Activated naive CD4-positive, alpha-beta T cell treated with anti-CD3 and anti-CD28 coated beads for 36 hours (primary cell): Measurements from ENCODE around the gene TACSTD2. TPM values are rescaled to one million over a fixed set of nuclear protein-coding genes. Genes with fewer than 3 reads are reported as not detected.
A peak's percentile ranks its signal among the peaks of the same experiment; 100 is the strongest.
"Not testable (repeated sequence)": the region's sequence is repeated elsewhere in the genome, so short reads cannot be mapped to it uniquely, and the experiment has no call there.

Source experiments
- CTCF ChIA-PET: fragments of 350-600 bp; sonication (Branson Sonifier 250); formaldehyde crosslinking; loops from one replicate; lab custom pipeline; 2021; ENCODE audit warnings: antibody characterized with exemption; lab: Charles Lee
- DNase-seq: peaks from one replicate; pipeline ENCODE4 v3.0.0-alpha.2; 2020
- H3K27ac Mint-ChIP-seq: one replicate; pipeline ENCODE4 v1.8.0; 2021; ENCODE audit warnings: mild to moderate bottlenecking, mixed read lengths
- H3K27me3 Mint-ChIP-seq: one replicate; pipeline ENCODE4 v1.8.0; 2021; ENCODE audit warnings: low read depth, mixed read lengths
- H3K36me3 Mint-ChIP-seq: one replicate; pipeline ENCODE4 v1.8.0; 2021; ENCODE audit warnings: low read depth, mixed read lengths
- H3K4me1 Mint-ChIP-seq: one replicate; pipeline ENCODE4 v1.8.0; 2021; ENCODE audit warnings: low read depth, mixed read lengths
- H3K4me3 Mint-ChIP-seq: one replicate; pipeline ENCODE4 v1.8.0; 2021; ENCODE audit warnings: mild to moderate bottlenecking, moderate library complexity, mixed read lengths
- H3K9me3 Mint-ChIP-seq: one replicate; pipeline ENCODE4 v1.8.0; 2021; ENCODE audit warnings: mixed read lengths
- intact Hi-C: fragments of 100-400 bp; cut with micrococcal nuclease; formaldehyde crosslinking; loops from one replicate; pipeline ENCODE4 v1.15.1; 2023
- total RNA-seq, 2 experiments: library from RNA; stranded (reverse); gene quantifications; one replicate each; pipeline ENCODE4 v1.2.3, GENCODE V29; 2021

TACSTD2 gene
- not detected for total RNA-seq

GRCh38 chr1:58576727-58577653 lies at the start of gene TACSTD2:
TACSTD2 (minus strand) TSS chr1:58577252; CDS start chr1:58577156, 96 bp downstream.
- intact Hi-C loops = no loop called here
- H3K4me3 Mint-ChIP-seq = peak within 1 kb of the TSS; percentile 59
- no peak for DNase-seq
- CTCF ChIA-PET = no interaction called here
- peaks cover 33% of the 10 kb centered on the region for H3K4me1 Mint-ChIP-seq
- H3K9me3 Mint-ChIP-seq = no peaks in the 10 kb centered on the region
- peaks cover 55% of the 10 kb centered on the region for H3K27me3 Mint-ChIP-seq
- H3K27ac Mint-ChIP-seq = no peak within 1 kb of the TSS
- H3K36me3 Mint-ChIP-seq = no peaks in the 10 kb centered on the region

- intact Hi-C loops = no loop called here
- no peak overlapping the region for H3K27ac Mint-ChIP-seq
- H3K4me1 Mint-ChIP-seq = no peaks in the 10 kb centered on the region
- CTCF ChIA-PET = no interaction called here
- H3K27me3 Mint-ChIP-seq = no peaks in the 10 kb centered on the region
- DNase-seq = no peak
- no peak overlapping the region for H3K4me3 Mint-ChIP-seq
- no peaks in the 10 kb centered on the region for H3K9me3 Mint-ChIP-seq
- H3K36me3 Mint-ChIP-seq = no peaks in the 10 kb centered on the region
These were observed 49.2 kb upstream of the TACSTD2 start for GRCh38 chr1:58626293-58626692.

GRCh38 chr1:58623259-58623658 lies 46.2 kb upstream of the TACSTD2 start:
- H3K36me3 Mint-ChIP-seq, intact Hi-C loops, H3K4me1 Mint-ChIP-seq, CTCF ChIA-PET, H3K9me3 Mint-ChIP-seq, H3K27me3 Mint-ChIP-seq, H3K27ac Mint-ChIP-seq, DNase-seq, H3K4me3 Mint-ChIP-seq: not testable (repeated sequence)

- intact Hi-C loops = no loop called here
- H3K4me1 Mint-ChIP-seq = peaks cover 2% of the 10 kb centered on the region
- no peaks in the 10 kb centered on the region for H3K9me3 Mint-ChIP-seq
- H3K36me3 Mint-ChIP-seq = no peaks in the 10 kb centered on the region
- CTCF ChIA-PET = interaction anchor here (0.7 kb wide), 1 partner anchor 219 kb away, joined by 3 read pairs; no protein-coding TSS in a partner anchor
- H3K27ac Mint-ChIP-seq = no peak overlapping the region
- DNase-seq = no peak
- peaks cover 7% of the 10 kb centered on the region for H3K27me3 Mint-ChIP-seq
- no peak overlapping the region for H3K4me3 Mint-ChIP-seq
These were observed 45.5 kb upstream of the TACSTD2 start for GRCh38 chr1:58622571-58622970.

GRCh38 chr1:58621391-58621790 lies 44.3 kb upstream of the TACSTD2 start:
- intact Hi-C loops = no loop called here
- no peaks in the 10 kb centered on the region for H3K9me3 Mint-ChIP-seq
- no peak overlapping the region for H3K4me3 Mint-ChIP-seq
- H3K36me3 Mint-ChIP-seq = no peaks in the 10 kb centered on the region
- CTCF ChIA-PET = no interaction called here
- H3K27ac Mint-ChIP-seq = no peak overlapping the region
- no peak for DNase-seq
- peaks cover 13% of the 10 kb centered on the region for H3K27me3 Mint-ChIP-seq
- H3K4me1 Mint-ChIP-seq = peaks cover 2% of the 10 kb centered on the region

GRCh38 chr1:58620926-58621325 lies 43.9 kb upstream of the TACSTD2 start:
- no peak for DNase-seq
- H3K4me3 Mint-ChIP-seq = no peak overlapping the region
- CTCF ChIA-PET = no interaction called here

GRCh38 chr1:58620259-58620658 lies 43.2 kb upstream of the TACSTD2 start:
- H3K36me3 Mint-ChIP-seq = no peaks in the 10 kb centered on the region
- no peaks in the 10 kb centered on the region for H3K9me3 Mint-ChIP-seq
- H3K27me3 Mint-ChIP-seq = peaks cover 13% of the 10 kb centered on the region
- peaks cover 2% of the 10 kb centered on the region for H3K4me1 Mint-ChIP-seq
- CTCF ChIA-PET = no interaction called here
- no peak overlapping the region for H3K4me3 Mint-ChIP-seq
- intact Hi-C loops = no loop called here
- no peak for DNase-seq
- no peak overlapping the region for H3K27ac Mint-ChIP-seq

More at GRCh38 chr1:58620926-58621325, 43.9 kb upstream of the TACSTD2 start:
- intact Hi-C loops = no loop called here
- Mint-ChIP-seq H3K9me3 (no peaks in the 10 kb centered on the region), H3K27ac (no peak overlapping the region), H3K36me3 (no peaks in the 10 kb centered on the region), H3K4me1 (peaks cover 2% of the 10 kb centered on the region), H3K27me3 (peaks cover 13% of the 10 kb centered on the region)

- no peak overlapping the region for H3K4me3 Mint-ChIP-seq
- peaks cover 16% of the 10 kb centered on the region for H3K27me3 Mint-ChIP-seq
- CTCF ChIA-PET = interaction anchor here (0.7 kb wide), 1 partner anchor 23 kb away, joined by 3 read pairs; no protein-coding TSS in a partner anchor
- no peaks in the 10 kb centered on the region for H3K36me3 Mint-ChIP-seq
- intact Hi-C loops = no loop called here
- no peak overlapping the region for H3K27ac Mint-ChIP-seq
- no peak for DNase-seq
- H3K9me3 Mint-ChIP-seq = no peaks in the 10 kb centered on the region
- peaks cover 2% of the 10 kb centered on the region for H3K4me1 Mint-ChIP-seq
These were observed 42.4 kb upstream of the TACSTD2 start for GRCh38 chr1:58619286-58620054.

GRCh38 chr1:58618303-58618702 lies 41.3 kb upstream of the TACSTD2 start:
- H3K27me3 Mint-ChIP-seq = peaks cover 19% of the 10 kb centered on the region
- no peaks in the 10 kb centered on the region for H3K9me3 Mint-ChIP-seq
- H3K4me3 Mint-ChIP-seq = no peak overlapping the region
- peaks cover 2% of the 10 kb centered on the region for H3K4me1 Mint-ChIP-seq
- CTCF ChIA-PET = interaction anchor here (0.6 kb wide), 1 partner anchor 1326 kb away, joined by 3 read pairs; no protein-coding TSS in a partner anchor
- H3K27ac Mint-ChIP-seq = no peak overlapping the region
- DNase-seq = peak; percentile 20
- no peaks in the 10 kb centered on the region for H3K36me3 Mint-ChIP-seq
- intact Hi-C loops = no loop called here

GRCh38 chr1:58611861-58612385 lies 34.9 kb upstream of the TACSTD2 start:
- Mint-ChIP-seq H3K27me3 (peaks cover 21% of the 10 kb centered on the region), H3K4me3 (no peak overlapping the region), H3K36me3 (no peaks in the 10 kb centered on the region), H3K9me3 (no peaks in the 10 kb centered on the region), H3K4me1 (no peaks in the 10 kb centered on the region), H3K27ac (no peak overlapping the region)
- intact Hi-C loops = no loop called here
- DNase-seq = no peak
- CTCF ChIA-PET = no interaction called here

- Mint-ChIP-seq H3K4me3 (no peak overlapping the region), H3K36me3 (no peaks in the 10 kb centered on the region), H3K4me1 (no peaks in the 10 kb centered on the region), H3K27ac (no peak overlapping the region), H3K9me3 (peaks cover 15% of the 10 kb centered on the region), H3K27me3 (peaks cover 22% of the 10 kb centered on the region)
- CTCF ChIA-PET = no interaction called here
- intact Hi-C loops = no loop called here
- DNase-seq = no peak
These were observed 31.9 kb upstream of the TACSTD2 start for GRCh38 chr1:58608945-58609344.

GRCh38 chr1:58608297-58608696 lies 31.2 kb upstream of the TACSTD2 start:
- no peak for DNase-seq
- Mint-ChIP-seq H3K36me3 (no peaks in the 10 kb centered on the region), H3K4me3 (no peak overlapping the region), H3K4me1 (no peaks in the 10 kb centered on the region), H3K27me3 (peaks cover 24% of the 10 kb centered on the region), H3K27ac (no peak overlapping the region), H3K9me3 (peaks cover 16% of the 10 kb centered on the region)
- CTCF ChIA-PET = no interaction called here
- intact Hi-C loops = no loop called here
